Measurements from ENCODE around the gene DTWD1. TPM values are rescaled to one million over a fixed set of nuclear protein-coding genes. Genes with fewer than 3 reads are reported as not detected.
A peak's percentile ranks its signal among the peaks of the same experiment; 100 is the strongest.

The DTWD1 gene
- total and polyA plus RNA-seq, 2 of the 4 experiments (the other 2 are of a cell fraction), result 19.9 to 20.1 TPM

DNA sequence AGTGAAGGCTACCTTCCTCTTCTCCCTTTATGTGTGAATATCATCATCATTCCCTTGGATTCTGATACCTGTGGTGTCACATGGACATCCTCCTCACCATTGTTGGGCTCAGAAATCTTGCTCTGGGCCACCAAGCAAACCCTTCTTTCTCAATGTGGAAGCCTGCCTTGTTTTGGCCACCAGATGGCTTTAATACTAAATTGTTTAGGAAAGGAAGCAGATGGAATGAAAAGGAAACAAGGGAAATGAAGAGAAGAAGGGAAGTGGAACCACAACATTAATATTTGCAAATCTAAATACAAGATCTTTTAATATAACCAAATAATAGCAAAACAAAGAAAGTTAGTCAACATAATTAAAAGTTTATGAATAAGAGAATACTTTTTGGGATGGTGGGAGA, 14.3 kb upstream of the DTWD1 start:
- H2BK20ac ChIP-seq (ENCODE audit: low read depth, low read length), result peak overlapping the region; percentile 87; the same call in 1 of the 2 replicates
- no peak overlapping the region for H3K4me2 ChIP-seq (ENCODE audit: low read depth, low read length)
- in situ Hi-C loops (cut with MboI; ENCODE audit: low sequenced_read_pairs), result loop anchor here (25.0 kb wide), 1 partner anchor 369 kb away; no protein-coding TSS in a partner anchor
- ATAC-seq (ENCODE audit: low read depth) (no peak), DNase-seq (peak; percentile 5)
- no TSS peak for BruUV-seq (replicated peaks)
- dilution Hi-C loops (cut with HindIII; ENCODE audit: low sequenced_read_pairs, unreplicated experiment), result no loop called here
- H2AK5ac ChIP-seq (ENCODE audit: low read depth, low read length), result peak overlapping the region; percentile 75; the same call in 1 of the 2 replicates
- POLR2A ChIA-PET (ENCODE audit: unreplicated experiment), result no interaction called here
- H2BK120ac ChIP-seq (ENCODE audit: low read depth, low read length), result no peak overlapping the region; the same call in 1 of the 2 replicates
- H3K27ac ChIP-seq (ENCODE audit: insufficient read depth, low read length), result no peak overlapping the region
- TF ChIP-seq FOS (IDR thresholded peaks at IDR 0.05; ENCODE audit: low read depth, low read length), result no peak
- peak; percentile 16; the same call in 1 of the 2 replicates for TF ChIP-seq SMC3 (IDR thresholded peaks at IDR 0.05; ENCODE audit: low read depth, low read length)
- H4K8ac ChIP-seq (ENCODE audit: low read depth in 2 of 2, low read length in 2 of 2), result peak overlapping the region in 1 of 2 experiments; percentile 12; a peak in 1 of 4 replicates
- peaks cover 8% of the 10 kb centered on the region for H3K9me3 ChIP-seq (ENCODE audit: control insufficient read depth, insufficient read depth, low read length)
- 0 out of 3 replicates have a peak overlapping the region, but pooled peaks have one; percentile 20 for H2BK15ac ChIP-seq (ENCODE audit: low read depth, low read length)
- H2AFZ ChIP-seq (replicated peaks; ENCODE audit: low read length, poor library complexity), result no peak overlapping the region
- H4K5ac ChIP-seq (ENCODE audit: low read depth, low read length), result no peak overlapping the region
- no peaks in the 10 kb centered on the region for H4K20me1 ChIP-seq (ENCODE audit: insufficient read depth, low read length)
- H3K9me1 ChIP-seq (ENCODE audit: insufficient read depth, low read length), result no peaks in the 10 kb centered on the region
- H3K14ac ChIP-seq (replicated peaks; ENCODE audit: low read depth, low read length), result no peak overlapping the region; the same call in 1 of the 2 replicates
- no peak overlapping the region for H4K91ac ChIP-seq (ENCODE audit: insufficient read depth, low read depth, low read length)
- no peaks in the 10 kb centered on the region for H3K36me3 ChIP-seq (ENCODE audit: control insufficient read depth, insufficient read depth, low read length)
- 0 out of 2 replicates have a peak overlapping the region, but pooled peaks have one; percentile 31 for H3K23ac ChIP-seq (ENCODE audit: low read depth, low read length)
- H3K4ac ChIP-seq (ENCODE audit: low read depth, low read length), result peak overlapping the region; percentile 60; the same call in 1 of the 2 replicates
- no peaks in the 10 kb centered on the region for H3K79me1 ChIP-seq (ENCODE audit: low read depth in 1 of 2, low read length in 2 of 2)
- no peak overlapping the region for H3K9ac ChIP-seq (ENCODE audit: low read depth, low read length)
- H3K18ac ChIP-seq (ENCODE audit: low read depth, low read length), result peak overlapping the region; percentile 3; the same call in 1 of the 2 replicates
- H3K4me3 ChIP-seq (ENCODE audit: insufficient read depth, low read depth, low read length), result no peak overlapping the region
- no peaks in the 10 kb centered on the region for H3K27me3 ChIP-seq (ENCODE audit: control insufficient read depth, insufficient read depth, low read length)
- intact Hi-C loops (cut with micrococcal nuclease), result no loop called here
- no peak overlapping the region for H3K56ac ChIP-seq (ENCODE audit: extremely low read depth, insufficient read depth, low read length)
- H3K4me1 ChIP-seq (ENCODE audit: control insufficient read depth, insufficient read depth, low read length), result no peaks in the 10 kb centered on the region; the same call in 1 of the 2 replicates
- H2AK9ac ChIP-seq (replicated peaks; ENCODE audit: low read depth, low read length, poor library complexity), result peak overlapping the region; percentile 60
- no peak overlapping the region for H2BK5ac ChIP-seq (ENCODE audit: low read depth, low read length, poor library complexity, severe bottlenecking)
- CTCF ChIA-PET, result no interaction called here
